Transverse colon (tissue), 4 donors: ENCODE measurements around the gene TRABD2B. TPM values are rescaled to one million over a fixed set of nuclear protein-coding genes. Genes with fewer than 3 reads are reported as not detected.

Experiments used
- DNase-seq: peaks from one replicate; pipeline ENCODE4 v3.0.0-alpha.2; 2019
- H3K27ac ChIP-seq, 4 donors: fragments of 200-600 bp; sonication (generic); 2 replicates each; pipeline ENCODE4 v1.5.1; 2016 to 2018; ENCODE audit warnings: inconsistent platforms in 4 of 4
- H3K27me3 ChIP-seq: fragments of 200-600 bp; sonication (generic); 2 replicates; pipeline ENCODE4 v1.5.1; 2017; ENCODE audit warnings: inconsistent platforms
- H3K36me3 ChIP-seq, 4 donors: fragments of 200-600 bp; sonication (generic); 2 replicates each; pipeline ENCODE4 v1.5.1; 2017 to 2019; ENCODE audit warnings: inconsistent platforms in 4 of 4
- H3K4me1 ChIP-seq, 4 donors: fragments of 200-600 bp; sonication (generic); 2 replicates each; pipeline ENCODE4 v1.5.1; 2017 to 2020; ENCODE audit warnings: inconsistent platforms in 4 of 4
- H3K4me3 ChIP-seq, 4 donors: fragments of 200-600 bp; sonication (generic); 1 replicate in 1 of 4; 2 replicates in 3 of 4; pipeline versions ENCODE4 v1.5.1 to v1.6.1; 2017 to 2019; ENCODE audit warnings: inconsistent platforms in 4 of 4
- H3K9me3 ChIP-seq, 2 donors: fragments of 200-600 bp; sonication (generic); 2 replicates each; pipeline ENCODE4 v1.5.1; 2017 to 2019; ENCODE audit warnings: inconsistent platforms in 2 of 2
- CTCF ChIP-seq, 5 experiments: fragments of 200-600 bp in 3 of 5; fragments of 450-650 bp in 2 of 5; sonication (generic) in 3 of 5; IDR thresholded peaks; 1 replicate in 2 of 5; 2 replicates in 3 of 5; pipeline ENCODE4 v1.5.1; 2016 to 2017; ENCODE audit warnings: antibody characterized with exemption in 5 of 5, inconsistent platforms in 3 of 5, mild to moderate bottlenecking in 2 of 5, moderate library complexity in 1 of 5
- EP300 ChIP-seq: sonication (generic); formaldehyde crosslinking; IDR thresholded peaks from one replicate; pipeline ENCODE4 v1.6.1; 2017; ENCODE audit warnings: antibody characterized with exemption, low read depth
- POLR2A ChIP-seq: fragments of 450-650 bp; IDR thresholded peaks from one replicate; pipeline ENCODE4 v1.6.1; 2016; ENCODE audit warnings: antibody characterized with exemption, mild to moderate bottlenecking, moderate library complexity
- POLR2AphosphoS5 ChIP-seq, 3 donors: sonication (generic); formaldehyde crosslinking; IDR thresholded peaks; one replicate each; pipeline ENCODE4 v1.6.1; 2016; ENCODE audit warnings: antibody characterized with exemption in 3 of 3
- WGBS, 2 donors: methylation state at CpG; one replicate each; pipeline ENCODE4 v1.1.5; 2018; ENCODE audit warnings: low coverage in 1 of 2; 5-methylcytosine and 5-hydroxymethylcytosine counted together
- in situ Hi-C, 4 donors: fragments of 200-750 bp; cut with MboI; loops; one replicate each; pipeline versions ENCODE4 v1.15.0 to v1.15.1; 2017; ENCODE audit warnings: low sequenced_read_pairs in 3 of 4, low pct_ligation_motif_present in 1 of 4, low pct_unique_long_range_greater_than_20kb in 1 of 4
- intact Hi-C: fragments of 100-400 bp; cut with DNase I; formaldehyde crosslinking; loops from one replicate; pipeline ENCODE4 v1.15.1; 2023; ENCODE audit warnings: low total_unique reads
- total RNA-seq, 4 donors: library from RNA; depleted of rRNA; stranded (reverse); fragments of >200 nt; gene quantifications; one replicate each; pipeline ENCODE4 v1.1.0, GENCODE V29; 2016

Gene TRABD2B
- total RNA-seq, 4 donors from 2014 or later = 0.27 to 0.48 (median 0.37) TPM; not detected in 1

DNA sequence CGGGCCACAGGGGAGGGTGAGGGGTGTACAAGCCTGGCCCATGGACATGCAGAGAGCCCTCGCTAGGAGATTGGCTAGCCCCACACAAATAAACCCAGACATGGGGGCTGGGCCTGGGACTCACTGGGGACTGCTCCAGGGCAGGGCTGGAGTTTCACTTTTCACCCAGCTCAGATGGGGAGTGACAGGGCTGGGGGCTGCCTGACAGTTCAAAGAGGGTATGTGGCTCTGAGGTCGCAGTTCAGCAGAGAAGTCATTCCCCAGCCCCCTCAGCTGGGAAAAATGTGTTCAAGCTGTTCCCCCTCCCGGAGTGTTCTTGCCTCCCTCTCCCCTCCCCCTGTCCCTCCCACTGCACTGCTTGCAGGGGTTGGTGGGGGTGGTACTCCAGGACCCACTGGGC, 277.1 kb downstream of the TRABD2B start:
- in situ Hi-C loops = loop anchor here (25.0 kb wide), 3 partner anchors 183 to 533 kb away; partner anchors contain the start of genes PDZK1IP1 (in 4 of the 4) and FOXD2 (in 1 of the 4)
- intact Hi-C loops = no loop called here
- no peak for TF ChIP-seq POLR2AphosphoS5 (IDR thresholded peaks at IDR 0.05)
- no peak for TF ChIP-seq POLR2A
- no peak for TF ChIP-seq EP300
- TF ChIP-seq CTCF (IDR thresholded peaks at IDR 0.05) = no peak

DNA sequence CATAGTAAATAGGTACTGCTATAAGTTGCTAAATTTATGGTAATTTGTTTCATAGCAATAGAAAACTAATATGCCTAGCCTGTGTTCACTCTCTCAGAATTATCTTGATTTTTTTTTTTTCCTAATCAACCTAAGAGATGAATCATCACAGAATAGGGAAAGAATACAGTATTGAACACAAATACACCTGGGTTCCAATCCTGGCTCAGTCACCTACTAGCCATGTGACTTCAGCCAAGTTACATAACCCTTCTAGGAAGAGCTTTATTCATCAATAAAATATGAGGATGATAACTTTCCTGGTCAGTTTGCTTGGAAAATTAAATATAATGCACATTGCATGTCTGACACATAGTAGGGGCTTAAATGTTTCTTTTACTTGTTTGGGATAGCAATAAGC, 279.8 kb downstream of the TRABD2B start:
- Histone ChIP-seq H3K9me3 (no peaks in the 10 kb centered on the region), H3K4me3 (no peak overlapping the region), H3K27ac (no peak overlapping the region), H3K36me3 (no peaks in the 10 kb centered on the region), H3K27me3 (peaks cover 34% of the 10 kb centered on the region), H3K4me1 (no peaks in the 10 kb centered on the region)
- intact Hi-C loops = no loop called here
- in situ Hi-C loops = loop anchor here (10.0 to 25.0 kb wide), 5 partner anchors 180 to 530 kb away; partner anchors contain the start of genes PDZK1IP1 (in 4 of the 4) and FOXD2 (in 1 of the 4)
- TF ChIP-seq POLR2AphosphoS5 (IDR thresholded peaks at IDR 0.05) = no peak
- no peak for TF ChIP-seq POLR2A
- TF ChIP-seq CTCF (IDR thresholded peaks at IDR 0.05) = no peak
- TF ChIP-seq EP300 = no peak
- no peak for DNase-seq

More for the DNA sequence above, 277.1 kb downstream of the TRABD2B start:
- Histone ChIP-seq H3K27me3 (peaks cover 22% of the 10 kb centered on the region), H3K27ac (no peak overlapping the region), H3K4me1 (peaks cover 8 to 20% (median 18%) of the 10 kb centered on the region in 4 donors), H3K36me3 (no peaks in the 10 kb centered on the region), H3K9me3 (no peaks in the 10 kb centered on the region), H3K4me3 (no peak overlapping the region)
- DNase-seq = no peak
- WGBS, 2 donors = 67% methylated on average over 4 of the region's 4 CpGs; no CpG with 5 or more reads in 1 of the 2 donors

DNA sequence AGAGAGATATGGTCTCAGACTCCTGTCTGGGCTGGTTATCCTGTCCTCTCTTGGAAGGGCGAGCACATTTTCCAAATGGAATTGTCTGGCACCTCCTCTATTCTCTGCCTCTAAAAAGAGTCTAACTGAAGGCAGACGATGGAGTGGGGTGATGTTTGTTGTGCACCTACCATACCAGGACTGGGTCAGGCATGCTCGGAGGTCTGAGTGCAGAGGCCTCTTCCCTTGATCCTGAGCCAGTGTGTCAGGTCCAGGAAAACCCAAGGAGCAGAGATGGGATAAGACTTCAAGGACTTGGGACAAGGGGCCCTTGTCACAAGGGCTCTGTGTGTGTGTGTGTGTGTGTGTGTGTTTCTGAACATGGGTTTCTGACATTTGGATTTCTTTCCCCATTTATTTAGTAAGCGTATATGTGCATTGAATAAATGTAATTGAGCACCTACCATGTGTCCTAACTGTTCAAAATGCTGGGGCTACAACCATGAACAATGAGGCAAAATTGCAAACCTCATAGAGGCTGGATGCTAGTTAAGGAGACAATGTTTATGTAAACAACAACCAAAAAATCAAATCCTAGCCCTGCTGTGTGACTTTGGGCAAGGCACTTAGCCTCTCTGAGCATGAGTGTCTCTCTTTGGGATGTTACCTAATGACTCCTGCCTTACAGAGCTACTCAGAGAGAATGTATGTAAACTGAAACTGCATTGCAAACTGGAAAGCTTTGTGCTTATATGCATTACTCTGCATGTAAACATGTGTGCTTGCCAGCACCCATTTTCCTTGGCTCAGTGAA, 283.0 kb downstream of the TRABD2B start:
- intact Hi-C loops = loop anchor here (2.0 to 5.0 kb wide), 3 partner anchors 281 to 537 kb away; no protein-coding TSS in a partner anchor
- peaks cover 7 to 19% (median 15%) of the 10 kb centered on the region in 4 donors for H3K4me1 ChIP-seq

More for the DNA sequence above, 283.0 kb downstream of the TRABD2B start:
- no peak for TF ChIP-seq POLR2A
- TF ChIP-seq POLR2AphosphoS5 (IDR thresholded peaks at IDR 0.05) = no peak
- TF ChIP-seq CTCF (IDR thresholded peaks at IDR 0.05) = no peak
- TF ChIP-seq EP300 = no peak
- H3K4me3 ChIP-seq = no peak overlapping the region
- WGBS, 2 donors = 76 to 83% methylated on average over 3 to 4 of the region's 4 CpGs
- in situ Hi-C loops = loop anchor here (5.0 to 25.0 kb wide), 6 partner anchors 177 to 527 kb away; partner anchors contain the start of genes PDZK1IP1 (in 4 of the 4) and FOXD2 (in 1 of the 4)
- peaks cover 64% of the 10 kb centered on the region for H3K27me3 ChIP-seq
- H3K36me3 ChIP-seq = no peaks in the 10 kb centered on the region
- no peak for DNase-seq
- H3K27ac ChIP-seq = no peak overlapping the region
- no peaks in the 10 kb centered on the region for H3K9me3 ChIP-seq
